Activated T-cell treated with anti-CD3 and anti-CD28 coated beads, Interleukin-2, amount 50 U/mL, for 24 hours (primary cell): ENCODE results near the gene NXF1.
A peak's percentile ranks its signal among the peaks of the same experiment; 100 is the strongest.
"Not testable (repeated sequence)": the region's sequence is repeated elsewhere in the genome, so short reads cannot be mapped to it uniquely, and the experiment has no call there.

Experiments
- DNase-seq: peaks from one replicate; pipeline ENCODE4 v3.0.0-alpha.2; 2020
- H3K27ac Mint-ChIP-seq: 2 replicates; pipeline ENCODE4 v1.8.0; 2020; ENCODE audit warnings: mild to moderate bottlenecking, mixed read lengths
- H3K27me3 Mint-ChIP-seq: 2 replicates; pipeline ENCODE4 v1.8.0; 2020; ENCODE audit warnings: mixed read lengths
- H3K36me3 Mint-ChIP-seq: 2 replicates; pipeline ENCODE4 v1.8.0; 2020; ENCODE audit warnings: low read depth, mixed read lengths
- H3K4me1 Mint-ChIP-seq: 2 replicates; pipeline ENCODE4 v1.8.0; 2020; ENCODE audit warnings: low read depth, mixed read lengths
- H3K4me3 Mint-ChIP-seq: 2 replicates; pipeline ENCODE4 v1.8.0; 2020; ENCODE audit warnings: mild to moderate bottlenecking, moderate library complexity, mixed read lengths
- H3K9me3 Mint-ChIP-seq: 2 replicates; pipeline ENCODE4 v1.8.0; 2020; ENCODE audit warnings: mixed read lengths

The NXF1 gene

GRCh38 chr11:62841361-62842170 is 36.3 kb upstream of the NXF1 start:
- Mint-ChIP-seq H3K36me3 (peaks cover 28% of the 10 kb centered on the region), H3K4me3 (no peak overlapping the region), H3K27me3 (no peaks in the 10 kb centered on the region), H3K4me1 (peaks cover 26% of the 10 kb centered on the region), H3K9me3 (no peaks in the 10 kb centered on the region), H3K27ac (no peak overlapping the region)
- peak; percentile 95 for DNase-seq

DNA sequence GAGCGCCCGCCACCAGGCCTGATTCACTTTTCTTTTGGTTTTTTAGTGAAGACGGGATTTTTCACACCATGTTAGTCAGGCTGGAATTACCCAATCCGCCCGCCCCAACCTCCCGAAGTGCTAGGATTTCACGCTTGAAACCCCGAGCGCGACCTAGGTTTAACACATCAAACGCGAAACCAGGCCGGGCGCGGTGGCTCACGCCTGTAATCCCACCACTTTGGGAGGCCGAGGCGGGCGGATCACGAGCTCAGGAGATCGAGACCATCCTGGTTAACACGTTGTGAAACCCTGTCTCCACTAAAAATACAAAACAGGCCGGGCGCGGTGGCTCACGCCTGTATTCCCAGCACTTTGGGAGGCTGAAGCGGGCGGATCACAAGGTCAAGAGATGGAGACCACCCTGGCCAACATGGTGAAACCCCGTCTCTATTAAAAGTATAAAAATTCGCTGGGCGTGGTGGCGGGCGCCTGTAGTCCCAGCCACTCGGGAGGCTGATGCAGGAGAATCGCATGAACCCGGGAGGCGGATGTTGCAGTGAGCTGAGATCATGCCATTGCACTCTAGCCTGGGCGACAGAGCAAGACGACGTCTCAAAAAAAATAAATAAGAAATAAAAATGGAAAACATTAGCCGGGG is 35.6 kb upstream of the NXF1 start:
- not testable (repeated sequence) for H3K27ac Mint-ChIP-seq, H3K27me3 Mint-ChIP-seq, H3K4me3 Mint-ChIP-seq, H3K9me3 Mint-ChIP-seq
- DNase-seq, result peak; percentile 88
- Mint-ChIP-seq H3K36me3 (peaks cover 35% of the 10 kb centered on the region), H3K4me1 (peaks cover 32% of the 10 kb centered on the region)

DNA sequence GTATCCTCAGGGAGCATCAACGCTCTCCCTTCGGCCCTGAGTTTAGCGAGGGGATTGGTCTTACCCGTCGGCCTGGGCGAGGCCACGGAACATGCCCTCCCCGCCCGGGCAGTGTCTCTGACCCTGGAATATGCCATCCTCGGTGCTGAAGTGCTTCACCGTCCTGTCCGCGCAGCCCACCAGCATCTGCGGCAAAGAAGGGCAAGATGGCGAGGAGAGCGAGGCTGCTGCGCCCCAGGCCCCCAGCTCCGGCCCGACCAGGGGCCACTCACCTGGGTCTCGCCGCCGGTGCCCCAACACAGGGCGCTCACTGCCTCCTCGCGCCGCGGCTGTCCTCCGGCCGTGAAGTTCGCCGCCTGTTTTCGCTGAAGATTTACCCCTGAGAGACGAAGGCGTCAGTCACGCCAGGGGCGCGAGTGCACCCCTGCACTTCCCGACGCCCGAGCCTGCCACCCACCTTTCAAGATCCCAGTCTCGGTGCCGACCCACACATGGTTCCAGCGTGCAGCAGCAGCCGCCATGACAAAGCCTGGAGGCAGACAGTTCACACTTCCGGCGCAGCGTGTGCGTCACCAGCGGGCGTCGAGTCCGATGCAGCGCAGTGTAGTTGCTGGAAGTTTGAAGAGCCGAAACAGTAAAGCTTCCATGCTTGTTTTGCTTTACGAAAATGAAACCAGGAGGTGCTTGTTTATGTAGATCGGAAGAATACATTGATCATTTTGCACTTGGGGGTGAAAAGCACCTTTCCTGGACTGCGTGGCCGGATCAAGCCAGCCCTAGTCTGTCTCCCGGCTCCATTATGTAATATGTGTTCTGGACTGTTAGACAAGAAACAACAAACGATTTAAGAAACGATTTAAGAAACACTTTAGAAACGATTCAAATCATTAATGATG is 34.1 kb upstream of the NXF1 start, which contains the start of gene WDR74:
Gene WDR74 (minus strand): TSS at position 541 of the 896 bp plus-strand sequence. CDS start 20 bp downstream, at position 521.
- Mint-ChIP-seq H3K4me3 (no peak within 1 kb of the TSS), H3K27ac (no peak within 1 kb of the TSS), H3K27me3 (no peaks in the 10 kb centered on the region), H3K4me1 (peaks cover 45% of the 10 kb centered on the region), H3K9me3 (no peaks in the 10 kb centered on the region), H3K36me3 (peaks cover 50% of the 10 kb centered on the region)
- peak; percentile 92 for DNase-seq

- Mint-ChIP-seq H3K27me3 (no peaks in the 10 kb centered on the region), H3K4me3 (no peak overlapping the region), H3K9me3 (no peaks in the 10 kb centered on the region), H3K27ac (peak overlapping the region; percentile 86), H3K4me1 (peaks cover 69% of the 10 kb centered on the region), H3K36me3 (peaks cover 84% of the 10 kb centered on the region)
- no peak for DNase-seq
These were observed 30.1 kb upstream of the NXF1 start for GRCh38 chr11:62835336-62835735.

- Mint-ChIP-seq H3K4me1 (peaks cover 65% of the 10 kb centered on the region), H3K4me3 (peak within 1 kb of the TSS; percentile 93), H3K27me3 (no peaks in the 10 kb centered on the region), H3K36me3 (peaks cover 77% of the 10 kb centered on the region), H3K9me3 (no peaks in the 10 kb centered on the region), H3K27ac (peak within 1 kb of the TSS; percentile 100)
- DNase-seq, result no peak
These were observed 27.3 kb upstream of the NXF1 start, which contains the start of gene TEX54 for GRCh38 chr11:62832336-62833234. Gene TEX54 (minus strand): TSS chr11:62832841.

DNA sequence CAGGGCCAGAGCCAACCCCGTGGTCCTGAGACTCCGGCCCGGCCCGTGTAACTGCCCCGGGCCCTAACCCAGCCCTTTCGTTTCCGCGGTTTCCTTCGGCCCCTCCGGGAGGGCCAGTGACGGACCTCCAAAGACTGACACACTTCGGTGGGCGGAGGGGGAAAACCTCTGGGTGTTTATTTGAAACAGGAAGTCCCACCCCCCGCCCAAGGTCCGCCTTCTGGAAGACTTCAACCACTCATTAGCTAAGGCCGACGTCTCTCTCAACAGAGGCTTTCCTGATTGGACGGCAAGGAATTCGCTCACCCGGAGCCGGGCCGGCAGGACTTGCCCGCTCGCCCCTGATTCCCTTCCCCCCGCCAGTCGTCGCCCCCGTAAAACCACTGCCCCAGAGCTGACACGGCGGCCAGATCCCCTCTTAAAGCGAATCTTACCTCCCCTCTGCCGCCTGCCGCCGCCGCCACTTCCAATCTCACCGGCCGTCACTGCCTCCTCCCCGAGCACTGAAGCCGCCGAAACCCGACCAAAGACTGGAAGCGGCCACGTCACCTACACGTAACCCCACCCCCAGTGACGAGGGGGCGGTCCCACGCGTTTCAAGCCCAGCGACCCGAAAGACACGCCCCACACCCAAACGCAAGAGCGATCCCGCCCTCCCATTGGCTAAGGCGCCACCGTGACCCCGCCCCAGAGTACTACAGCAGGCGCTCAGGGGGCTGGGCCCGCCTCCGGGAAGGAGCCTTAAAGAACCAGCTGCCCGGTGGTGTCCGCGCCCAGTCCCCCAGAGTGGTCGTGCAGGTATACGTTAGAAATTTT is 26.5 kb upstream of the NXF1 start, which contains the start of gene STX5:
Gene STX5 (minus strand): TSS at position 532 of the 816 bp plus-strand sequence. CDS start 808 bp downstream, outside the sequence.
- no peaks in the 10 kb centered on the region for H3K27me3 Mint-ChIP-seq
- H3K36me3 Mint-ChIP-seq, result peaks cover 78% of the 10 kb centered on the region
- peak; percentile 100 for DNase-seq
- H3K4me3 Mint-ChIP-seq, result peak within 1 kb of the TSS; percentile 93
- peak within 1 kb of the TSS; percentile 100 for H3K27ac Mint-ChIP-seq
- H3K9me3 Mint-ChIP-seq, result no peaks in the 10 kb centered on the region
- peaks cover 59% of the 10 kb centered on the region for H3K4me1 Mint-ChIP-seq

DNA sequence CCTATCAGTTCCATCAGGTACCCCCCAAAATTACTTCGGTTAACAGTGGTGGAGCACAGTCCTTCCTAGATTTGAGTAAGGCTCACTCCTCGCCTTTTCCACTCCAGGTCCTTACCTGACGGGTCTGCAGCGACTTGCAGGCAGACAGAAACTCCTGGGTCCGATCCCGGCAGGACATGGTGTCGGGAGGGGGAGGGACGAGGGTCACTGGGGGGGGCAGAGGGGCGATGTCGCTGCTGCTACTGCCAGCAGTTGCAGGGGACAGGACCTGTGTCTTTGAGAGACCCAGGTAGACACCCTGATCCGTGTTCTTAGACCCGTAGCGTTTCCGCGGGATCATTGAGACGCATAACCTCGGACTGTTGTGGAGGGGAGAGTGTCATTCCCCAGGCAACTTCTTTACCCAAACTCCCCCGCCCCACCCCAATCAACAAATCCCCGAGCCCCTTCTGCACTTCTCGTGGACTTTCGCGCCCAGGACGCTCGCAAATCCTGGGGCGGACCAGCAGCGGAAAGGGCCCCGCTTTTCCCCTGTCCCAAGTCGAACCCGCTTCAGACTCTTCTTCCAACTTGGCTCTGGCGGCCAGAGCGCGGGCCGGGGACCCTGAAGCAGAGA is 25.8 kb upstream of the NXF1 start:
- Mint-ChIP-seq H3K36me3 (peaks cover 72% of the 10 kb centered on the region), H3K9me3 (no peaks in the 10 kb centered on the region), H3K4me3 (peak overlapping the region; percentile 93), H3K27me3 (no peaks in the 10 kb centered on the region), H3K27ac (peak overlapping the region; percentile 100), H3K4me1 (peaks cover 53% of the 10 kb centered on the region)
- no peak for DNase-seq

GRCh38 chr11:62828130-62828529 is 22.9 kb upstream of the NXF1 start:
- H3K27me3 Mint-ChIP-seq, H3K4me3 Mint-ChIP-seq, DNase-seq, H3K9me3 Mint-ChIP-seq: not testable (repeated sequence)
- Mint-ChIP-seq H3K36me3 (peaks cover 73% of the 10 kb centered on the region), H3K4me1 (peaks cover 38% of the 10 kb centered on the region), H3K27ac (peak overlapping the region; percentile 26)

DNA sequence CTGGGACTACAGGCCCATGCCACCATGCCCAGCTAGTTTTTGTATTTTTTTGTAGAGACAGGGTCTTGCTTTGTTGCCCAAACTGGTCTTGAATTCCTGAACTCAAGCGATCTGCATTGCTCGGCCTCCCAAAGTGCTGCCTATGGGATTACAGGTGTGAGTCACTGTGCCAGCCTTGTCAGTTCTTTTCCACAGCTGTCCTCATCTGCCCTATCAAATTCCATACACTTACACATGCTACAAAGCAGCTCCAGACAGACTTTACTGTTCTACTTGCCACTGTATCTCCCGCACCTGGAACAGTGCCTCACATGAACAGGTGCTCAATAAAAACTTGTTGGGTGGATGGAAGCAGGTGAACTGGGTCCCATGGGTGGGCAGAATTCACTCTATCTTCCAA is 18.4 kb upstream of the NXF1 start:
- Mint-ChIP-seq H3K27ac (peak overlapping the region; percentile 61), H3K27me3 (no peaks in the 10 kb centered on the region), H3K36me3 (peaks cover 75% of the 10 kb centered on the region), H3K9me3 (no peaks in the 10 kb centered on the region), H3K4me1 (peaks cover 12% of the 10 kb centered on the region), H3K4me3 (no peak overlapping the region)
- no peak for DNase-seq

- no peak for DNase-seq
- Mint-ChIP-seq H3K4me3 (no peak overlapping the region), H3K4me1 (peaks cover 1% of the 10 kb centered on the region), H3K9me3 (no peaks in the 10 kb centered on the region), H3K36me3 (peaks cover 53% of the 10 kb centered on the region), H3K27ac (no peak overlapping the region), H3K27me3 (no peaks in the 10 kb centered on the region)
These were observed 11.9 kb upstream of the NXF1 start for GRCh38 chr11:62817129-62817528.

- Mint-ChIP-seq H3K9me3 (no peaks in the 10 kb centered on the region), H3K27me3 (no peaks in the 10 kb centered on the region), H3K4me3 (no peak overlapping the region), H3K27ac (no peak overlapping the region), H3K4me1 (peaks cover 1% of the 10 kb centered on the region), H3K36me3 (peaks cover 51% of the 10 kb centered on the region)
- no peak for DNase-seq
These were observed 11.3 kb upstream of the NXF1 start for GRCh38 chr11:62816557-62816956.

GRCh38 chr11:62811659-62812058 is 6.4 kb upstream of the NXF1 start:
- H3K9me3 Mint-ChIP-seq, result no peaks in the 10 kb centered on the region
- H3K4me3 Mint-ChIP-seq, result no peak overlapping the region
- H3K27ac Mint-ChIP-seq, result no peak overlapping the region
- peaks cover 21% of the 10 kb centered on the region for H3K36me3 Mint-ChIP-seq
- no peak for DNase-seq
- no peaks in the 10 kb centered on the region for H3K27me3 Mint-ChIP-seq
- peaks cover 6% of the 10 kb centered on the region for H3K4me1 Mint-ChIP-seq
